HEK293T (cell line): Measurements from ENCODE around the gene ENTPD1.

Experiments
- CTCF ChIA-PET: fragments of 350-600 bp; formaldehyde crosslinking; extraction: SDS; loops from one replicate; lab custom pipeline; 2021; ENCODE audit warnings: antibody characterized with exemption, inconsistent platforms; lab: Yijun Ruan, JAX
- POLR2A ChIA-PET: fragments of 350-600 bp; formaldehyde crosslinking; extraction: SDS; loops from one replicate; lab custom pipeline; 2020; ENCODE audit warnings: antibody characterized with exemption, inconsistent platforms; lab: Yijun Ruan, JAX
- DNase-seq: peaks from one replicate; pipeline ENCODE4 v3.0.0; 2012; ENCODE audit warnings: mixed read lengths; ENCODE audit errors: extremely low spot score
- ARNT ChIP-seq: fragments of 450-650 bp; IDR thresholded peaks from 2 replicates; pipeline ENCODE4 v1.6.1; 2017; ENCODE audit warnings: mild to moderate bottlenecking
- BHLHE40 ChIP-seq: fragments of 450-650 bp; IDR thresholded peaks from 2 replicates; pipeline ENCODE4 v1.6.1; 2016; ENCODE audit warnings: mild to moderate bottlenecking, moderate library complexity, borderline replicate concordance
- CTBP1 ChIP-seq: fragments of 450-650 bp; IDR thresholded peaks from 2 replicates; pipeline ENCODE4 v1.6.1; 2016; ENCODE audit warnings: borderline replicate concordance
- ELF4 ChIP-seq: fragments of 450-650 bp; IDR thresholded peaks from 2 replicates; pipeline ENCODE4 v1.6.1; 2017; ENCODE audit warnings: antibody characterized with exemption
- FOXA1 ChIP-seq: fragments of 450-650 bp; IDR thresholded peaks from 2 replicates; pipeline ENCODE4 v1.6.1; 2016; ENCODE audit warnings: mild to moderate bottlenecking
- FOXK2 ChIP-seq: fragments of 450-650 bp; IDR thresholded peaks from 2 replicates; pipeline ENCODE4 v1.6.1; 2016; ENCODE audit warnings: mild to moderate bottlenecking
- FOXM1 ChIP-seq: fragments of 450-650 bp; IDR thresholded peaks from 2 replicates; pipeline ENCODE4 v1.6.1; 2017; ENCODE audit warnings: mild to moderate bottlenecking, borderline replicate concordance
- HDGF ChIP-seq: fragments of 450-650 bp; IDR thresholded peaks from 2 replicates; pipeline ENCODE4 v1.6.1; 2017; ENCODE audit warnings: antibody characterized with exemption, borderline replicate concordance
- L3MBTL2 ChIP-seq: fragments of 450-650 bp; conservative IDR thresholded peaks from 2 replicates; pipeline ENCODE4 v1.6.1; 2016; ENCODE audit warnings: mild to moderate bottlenecking
- LEF1 ChIP-seq: fragments of 450-650 bp; IDR thresholded peaks from 2 replicates; pipeline ENCODE4 v1.6.1; 2017; ENCODE audit warnings: mild to moderate bottlenecking, borderline replicate concordance
- NFRKB ChIP-seq: fragments of 450-650 bp; IDR thresholded peaks from 2 replicates; pipeline ENCODE4 v1.6.1; 2016; ENCODE audit warnings: mild to moderate bottlenecking, moderate library complexity
- SP1 ChIP-seq: fragments of 450-650 bp; IDR thresholded peaks from 2 replicates; pipeline ENCODE4 v1.6.1; 2017
- SUZ12 ChIP-seq: fragments of 450-650 bp; IDR thresholded peaks from 2 replicates; pipeline ENCODE4 v1.6.1; 2016; ENCODE audit warnings: mild to moderate bottlenecking
- TARDBP ChIP-seq: fragments of 450-650 bp; IDR thresholded peaks from 2 replicates; pipeline ENCODE4 v1.6.1; 2016
- ZNF384 ChIP-seq: fragments of 450-650 bp; IDR thresholded peaks from 2 replicates; pipeline ENCODE4 v1.6.1; 2016
- TF ChIP-seq, protein P1 (sequence below): fragments of 450-650 bp; IDR thresholded peaks from 2 replicates; pipeline ENCODE4 v1.6.1; 2016

Gene ENTPD1

DNA sequence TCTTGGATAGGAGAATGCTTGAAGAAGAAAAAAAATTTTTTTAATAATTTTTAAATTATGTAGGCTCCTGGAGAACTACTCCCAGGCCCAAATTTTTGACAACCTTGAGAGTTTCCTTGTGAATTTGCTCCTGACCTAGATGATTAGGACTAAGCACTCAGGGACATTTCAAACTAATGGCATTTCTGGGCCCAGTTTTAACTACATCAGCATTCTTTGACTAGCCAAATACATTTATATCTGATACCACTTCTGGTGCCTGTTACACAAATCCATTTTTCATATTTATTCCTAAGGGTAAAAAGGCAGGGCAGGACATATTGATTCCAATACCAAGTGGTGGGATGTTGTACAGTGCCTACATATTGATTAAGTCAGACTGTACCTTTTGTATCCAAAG, 91.0 kb downstream of the ENTPD1 start:
- ChIA-PET POLR2A (no interaction called here), CTCF (interaction anchor here (8.0 kb wide), 1 partner anchor 153 kb away, joined by 82 read pairs; the partner anchor contains the start of gene TCTN3)

DNA sequence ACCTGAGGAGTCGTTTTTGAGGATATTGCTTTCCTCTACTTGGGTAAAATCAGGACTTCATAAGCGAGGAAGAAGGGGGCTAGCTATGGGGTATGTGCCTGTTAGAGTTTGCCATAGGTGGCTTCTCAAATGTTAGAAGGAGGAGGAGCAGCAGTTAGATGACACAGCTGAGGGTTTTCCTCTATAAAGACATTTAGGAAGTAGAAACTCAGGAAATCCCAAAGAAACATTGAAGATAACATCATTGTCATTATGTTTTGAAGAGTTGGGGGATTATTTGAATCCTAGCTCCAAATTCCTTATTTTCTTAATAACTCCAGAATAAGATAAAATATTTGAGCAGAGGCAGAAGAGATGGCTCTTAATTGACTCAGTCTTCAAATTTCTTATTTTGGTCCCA, 92.9 kb downstream of the ENTPD1 start:
- DNase-seq: no peak
- CTCF ChIA-PET: interaction anchor here (1.0 to 1.1 kb wide), 2 partner anchors 11 to 155 kb away, joined by 3 read pairs; partner anchors contain the start of gene TCTN3
- POLR2A ChIA-PET: no interaction called here
- no peak for TF ChIP-seq CTBP1
- no peak for TF ChIP-seq L3MBTL2
- no peak for TF ChIP-seq LEF1
- TF ChIP-seq, protein P1, sequence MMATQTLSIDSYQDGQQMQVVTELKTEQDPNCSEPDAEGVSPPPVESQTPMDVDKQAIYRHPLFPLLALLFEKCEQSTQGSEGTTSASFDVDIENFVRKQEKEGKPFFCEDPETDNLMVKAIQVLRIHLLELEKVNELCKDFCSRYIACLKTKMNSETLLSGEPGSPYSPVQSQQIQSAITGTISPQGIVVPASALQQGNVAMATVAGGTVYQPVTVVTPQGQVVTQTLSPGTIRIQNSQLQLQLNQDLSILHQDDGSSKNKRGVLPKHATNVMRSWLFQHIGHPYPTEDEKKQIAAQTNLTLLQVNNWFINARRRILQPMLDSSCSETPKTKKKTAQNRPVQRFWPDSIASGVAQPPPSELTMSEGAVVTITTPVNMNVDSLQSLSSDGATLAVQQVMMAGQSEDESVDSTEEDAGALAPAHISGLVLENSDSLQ: no peak
- TF ChIP-seq BHLHE40: no peak
- TF ChIP-seq SP1: no peak
- TF ChIP-seq FOXM1: no peak
- TF ChIP-seq FOXK2: no peak
- no peak for TF ChIP-seq ZNF384
- no peak for TF ChIP-seq SUZ12
- no peak for TF ChIP-seq FOXA1
- TF ChIP-seq TARDBP: no peak
- no peak for TF ChIP-seq ELF4
- no peak for TF ChIP-seq NFRKB
- no peak for TF ChIP-seq ARNT
- no peak for TF ChIP-seq HDGF

More for the DNA sequence above, 91.0 kb downstream of the ENTPD1 start:
- no peak for TF ChIP-seq SP1
- no peak for TF ChIP-seq ELF4
- no peak for TF ChIP-seq FOXA1
- TF ChIP-seq CTBP1: no peak
- TF ChIP-seq, protein P1: no peak
- TF ChIP-seq FOXM1: no peak
- no peak for TF ChIP-seq FOXK2
- TF ChIP-seq LEF1: no peak
- TF ChIP-seq ZNF384: no peak
- TF ChIP-seq NFRKB: no peak
- no peak for TF ChIP-seq HDGF
- TF ChIP-seq L3MBTL2: no peak
- TF ChIP-seq TARDBP: no peak
- TF ChIP-seq BHLHE40: no peak
- no peak for TF ChIP-seq ARNT
- TF ChIP-seq SUZ12: no peak
- DNase-seq: no peak

DNA sequence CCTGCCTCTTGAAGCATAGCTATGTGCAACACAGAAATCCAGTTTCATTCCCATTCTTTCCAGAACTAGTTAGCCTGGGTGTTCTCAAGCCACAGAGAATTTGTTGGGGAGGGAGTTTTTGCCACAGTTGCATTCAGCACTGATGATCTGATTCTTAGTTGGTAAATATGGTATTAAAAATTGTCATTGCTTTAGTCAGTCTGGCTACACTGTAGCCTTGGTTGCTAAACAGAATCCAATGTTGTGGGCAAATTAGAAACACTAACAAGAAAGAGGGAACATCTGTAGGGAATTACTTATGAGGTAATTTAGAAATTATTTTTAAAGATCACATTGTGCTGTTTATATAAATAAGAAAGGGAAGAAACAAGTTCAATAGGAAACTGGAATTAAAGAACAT, 94.8 kb downstream of the ENTPD1 start:
- ChIA-PET POLR2A (no interaction called here), CTCF (no interaction called here)
- TF ChIP-seq FOXA1: no peak
- TF ChIP-seq FOXM1: no peak
- no peak for TF ChIP-seq FOXK2
- TF ChIP-seq, protein P1: no peak
- no peak for TF ChIP-seq NFRKB
- DNase-seq: no peak

DNA sequence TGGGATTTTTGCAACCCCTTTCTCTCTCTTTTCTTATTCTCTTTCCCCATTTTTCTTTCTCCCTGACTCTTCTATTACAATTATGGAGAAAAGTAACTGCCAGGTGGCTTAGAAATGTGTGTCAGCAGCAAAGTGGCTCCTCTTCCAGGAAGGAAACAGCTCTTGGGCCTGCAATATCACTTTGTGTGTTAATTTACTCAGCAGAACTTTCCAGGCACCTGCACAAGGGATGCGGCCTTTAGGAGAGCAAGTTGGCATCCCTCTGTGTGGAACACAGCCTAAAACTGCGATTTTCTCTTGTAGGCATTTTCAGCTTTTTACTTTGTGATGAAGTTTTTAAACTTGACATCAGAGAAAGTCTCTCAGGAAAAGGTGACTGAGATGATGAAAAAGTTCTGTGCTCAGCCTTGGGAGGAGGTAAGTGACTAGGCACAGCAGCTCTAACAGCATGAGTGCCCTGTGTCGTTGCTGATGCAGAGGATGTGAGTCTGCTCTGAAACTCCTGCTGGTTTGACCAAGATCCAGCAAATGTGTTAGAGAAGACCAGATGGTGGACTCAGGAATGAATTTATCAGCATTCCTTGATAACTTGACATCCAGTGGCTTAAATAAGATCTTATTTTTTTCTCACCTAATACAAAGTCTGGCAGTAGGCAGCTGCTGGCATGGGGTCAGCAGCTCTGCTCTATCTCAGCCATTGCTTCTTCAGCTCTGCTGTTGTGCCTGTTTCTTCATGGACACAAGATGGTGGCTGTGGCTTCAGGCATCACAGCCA, 104.4 kb downstream of the ENTPD1 start:
- no peak for DNase-seq
- POLR2A ChIA-PET: no interaction called here
- no peak for TF ChIP-seq BHLHE40
- TF ChIP-seq, protein P1: no peak
- no peak for TF ChIP-seq FOXA1
- no peak for TF ChIP-seq SP1
- TF ChIP-seq LEF1: no peak
- no peak for TF ChIP-seq TARDBP
- no peak for TF ChIP-seq SUZ12
- TF ChIP-seq L3MBTL2: no peak
- no peak for TF ChIP-seq CTBP1
- no peak for TF ChIP-seq FOXM1
- no peak for TF ChIP-seq HDGF
- TF ChIP-seq ELF4: no peak
- no peak for TF ChIP-seq ARNT
- TF ChIP-seq NFRKB: no peak
- CTCF ChIA-PET: no interaction called here

DNA sequence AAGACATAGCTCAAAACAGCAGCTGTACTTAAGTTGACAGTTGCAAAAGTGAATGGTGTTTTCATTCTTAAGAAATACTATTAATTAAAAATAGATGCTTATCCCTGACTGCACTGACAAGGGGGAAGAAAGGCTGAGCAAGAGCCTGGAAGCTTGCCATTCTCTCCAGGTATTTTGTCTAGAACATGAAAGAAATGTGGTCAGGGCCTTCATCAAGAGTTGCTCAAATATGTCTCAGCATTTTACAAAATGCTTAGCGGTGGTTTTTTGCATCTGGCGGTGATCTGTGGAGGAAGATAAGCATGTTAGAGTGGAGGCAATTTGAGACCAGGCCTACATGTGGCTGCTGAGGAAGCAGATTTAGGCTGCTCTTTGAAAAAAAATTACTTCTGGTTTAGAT, 105.4 kb downstream of the ENTPD1 start:
- TF ChIP-seq NFRKB (no peak), FOXA1 (no peak)
- no peak for DNase-seq
- CTCF ChIA-PET: no interaction called here
- POLR2A ChIA-PET: no interaction called here
